ENCODE results near the gene SYNM. TPM values are rescaled to one million over a fixed set of nuclear protein-coding genes. Genes with fewer than 3 reads are reported as not detected.

Gene SYNM
- total RNA-seq, 2 donors from 2014 or later = 3.3 to 108 TPM

DNA sequence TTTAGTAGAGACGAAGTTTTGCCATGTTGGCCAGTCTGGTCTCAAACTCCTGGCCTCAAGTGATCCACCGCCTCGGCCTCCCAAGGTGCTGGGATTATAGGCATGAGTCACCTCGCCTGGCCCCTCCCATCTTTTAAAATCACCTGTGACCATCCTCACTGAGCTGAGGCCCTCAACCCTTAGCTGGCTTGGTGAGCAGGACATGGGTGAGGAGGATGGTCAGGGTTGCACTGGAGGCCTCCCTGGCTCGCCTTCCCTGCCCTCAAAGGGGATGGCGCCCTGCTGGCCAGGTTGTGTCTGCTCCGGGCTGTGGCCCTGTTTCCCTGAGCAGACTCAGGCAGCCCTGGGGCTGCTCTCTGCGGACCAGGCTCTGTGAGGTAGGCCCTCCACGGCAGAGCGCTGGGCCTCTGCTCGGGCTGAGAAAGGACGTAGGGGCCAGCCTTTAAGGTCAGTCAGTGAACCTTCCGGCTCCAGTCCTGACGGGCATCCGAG lies 33.7 kb downstream of the SYNM start:
- Histone ChIP-seq H3K36me3 (no peaks in the 10 kb centered on the region), H3K4me1 (no peaks in the 10 kb centered on the region), H3K9ac (ENCODE audit: low read depth in 2 of 2, low read length in 2 of 2) (no peak overlapping the region), H3K9me3 (no peaks in the 10 kb centered on the region), H3K4me3 (no peak overlapping the region), H3K27ac (no peak overlapping the region), H3K27me3 (no peaks in the 10 kb centered on the region)
- DNase-seq = no peak
- TF ChIP-seq, protein P1, sequence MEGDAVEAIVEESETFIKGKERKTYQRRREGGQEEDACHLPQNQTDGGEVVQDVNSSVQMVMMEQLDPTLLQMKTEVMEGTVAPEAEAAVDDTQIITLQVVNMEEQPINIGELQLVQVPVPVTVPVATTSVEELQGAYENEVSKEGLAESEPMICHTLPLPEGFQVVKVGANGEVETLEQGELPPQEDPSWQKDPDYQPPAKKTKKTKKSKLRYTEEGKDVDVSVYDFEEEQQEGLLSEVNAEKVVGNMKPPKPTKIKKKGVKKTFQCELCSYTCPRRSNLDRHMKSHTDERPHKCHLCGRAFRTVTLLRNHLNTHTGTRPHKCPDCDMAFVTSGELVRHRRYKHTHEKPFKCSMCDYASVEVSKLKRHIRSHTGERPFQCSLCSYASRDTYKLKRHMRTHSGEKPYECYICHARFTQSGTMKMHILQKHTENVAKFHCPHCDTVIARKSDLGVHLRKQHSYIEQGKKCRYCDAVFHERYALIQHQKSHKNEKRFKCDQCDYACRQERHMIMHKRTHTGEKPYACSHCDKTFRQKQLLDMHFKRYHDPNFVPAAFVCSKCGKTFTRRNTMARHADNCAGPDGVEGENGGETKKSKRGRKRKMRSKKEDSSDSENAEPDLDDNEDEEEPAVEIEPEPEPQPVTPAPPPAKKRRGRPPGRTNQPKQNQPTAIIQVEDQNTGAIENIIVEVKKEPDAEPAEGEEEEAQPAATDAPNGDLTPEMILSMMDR (IDR thresholded peaks at IDR 0.05) = no peak
- intact Hi-C loops (cut with DNase I) = no loop called here

DNA sequence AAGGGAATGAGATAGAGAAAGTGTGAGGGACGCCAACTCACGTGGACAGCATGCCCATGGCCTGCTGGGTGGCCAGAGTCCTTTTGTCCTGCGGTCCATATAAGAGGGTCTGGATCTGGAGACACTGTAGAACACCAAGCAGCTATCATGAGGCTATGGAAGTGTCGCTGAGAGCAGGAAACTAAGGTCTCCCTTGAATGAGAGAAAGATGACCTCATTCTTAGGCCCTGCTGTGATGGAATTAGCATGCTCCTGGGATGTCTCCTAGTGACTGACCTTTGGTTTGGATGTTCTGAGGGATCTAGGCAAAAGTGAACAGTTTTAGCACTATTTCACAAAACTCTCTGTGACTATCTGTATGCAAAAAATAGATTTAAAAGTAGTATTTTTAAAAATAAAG lies 34.4 kb downstream of the SYNM start:
- Histone ChIP-seq H3K9ac (ENCODE audit: low read depth in 2 of 2, low read length in 2 of 2) (no peak overlapping the region), H3K27ac (no peak overlapping the region), H3K36me3 (no peaks in the 10 kb centered on the region), H3K27me3 (no peaks in the 10 kb centered on the region), H3K9me3 (no peaks in the 10 kb centered on the region), H3K4me3 (no peak overlapping the region), H3K4me1 (no peaks in the 10 kb centered on the region)
- DNase-seq = no peak
- intact Hi-C loops (cut with DNase I) = no loop called here
- TF ChIP-seq, protein P1 (IDR thresholded peaks at IDR 0.05) = no peak

- no peaks in the 10 kb centered on the region for H3K9me3 ChIP-seq
- no peak overlapping the region for H3K27ac ChIP-seq
- no peaks in the 10 kb centered on the region for H3K4me1 ChIP-seq
- no peaks in the 10 kb centered on the region for H3K36me3 ChIP-seq
- TF ChIP-seq, protein P1 (IDR thresholded peaks at IDR 0.05) = no peak
- H3K9ac ChIP-seq (ENCODE audit: low read depth in 2 of 2, low read length in 2 of 2) = no peak overlapping the region
- H3K4me3 ChIP-seq = no peak overlapping the region
- intact Hi-C loops (cut with DNase I) = no loop called here
- DNase-seq = no peak
- H3K27me3 ChIP-seq = no peaks in the 10 kb centered on the region
Observed at GRCh38 chr15:99140590-99140989, 35.7 kb downstream of the SYNM start.

DNA sequence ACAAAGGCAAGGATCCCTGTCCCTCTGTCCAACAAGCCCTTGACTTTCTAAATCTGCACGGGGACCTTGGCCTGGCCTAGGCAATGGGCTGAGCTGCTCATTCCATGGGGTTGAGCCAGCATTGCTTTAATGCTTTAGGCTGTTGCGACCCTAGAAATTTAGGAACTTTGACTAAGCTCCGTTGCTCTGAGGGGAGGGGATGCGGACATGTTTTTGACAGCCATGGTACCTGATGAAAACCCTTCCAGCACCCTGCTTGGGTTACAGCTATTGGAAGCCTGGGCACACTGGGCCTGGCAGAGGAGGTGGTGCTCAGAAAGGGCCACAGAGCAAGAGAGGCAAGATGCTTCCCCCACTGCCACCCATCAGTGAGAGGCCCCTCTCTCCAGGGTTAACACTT lies 37.1 kb downstream of the SYNM start:
- intact Hi-C loops (cut with DNase I) = no loop called here
- TF ChIP-seq, protein P1 (IDR thresholded peaks at IDR 0.05) = no peak
- H3K27ac ChIP-seq = no peak overlapping the region

GRCh38 chr15:99142562-99142961 lies 37.7 kb downstream of the SYNM start:
- DNase-seq = no peak
- Histone ChIP-seq H3K9ac (ENCODE audit: low read depth in 2 of 2, low read length in 2 of 2) (no peak overlapping the region), H3K27ac (no peak overlapping the region), H3K4me1 (no peaks in the 10 kb centered on the region), H3K27me3 (no peaks in the 10 kb centered on the region), H3K36me3 (no peaks in the 10 kb centered on the region), H3K4me3 (no peak overlapping the region), H3K9me3 (no peaks in the 10 kb centered on the region)
- TF ChIP-seq, protein P1 (IDR thresholded peaks at IDR 0.05) = no peak
- intact Hi-C loops (cut with DNase I) = no loop called here

More for the DNA sequence above, 37.1 kb downstream of the SYNM start:
- H3K27me3 ChIP-seq = no peaks in the 10 kb centered on the region
- H3K36me3 ChIP-seq = no peaks in the 10 kb centered on the region
- H3K9me3 ChIP-seq = no peaks in the 10 kb centered on the region
- H3K4me1 ChIP-seq = no peaks in the 10 kb centered on the region
- no peak overlapping the region for H3K4me3 ChIP-seq
- DNase-seq = no peak
- H3K9ac ChIP-seq (ENCODE audit: low read depth in 2 of 2, low read length in 2 of 2) = no peak overlapping the region
